HG03060 (cell line): Measurements from ENCODE around the gene TMEM233.

Experiments used
- ATAC-seq: cut with Tn5 transposase; IDR thresholded peaks from one replicate; pipeline ENCODE4 v1.9.1; 2021; ENCODE audit warnings: low read depth, moderate number of reproducible peaks; ENCODE audit not compliant: unreplicated experiment

The TMEM233 gene

DNA sequence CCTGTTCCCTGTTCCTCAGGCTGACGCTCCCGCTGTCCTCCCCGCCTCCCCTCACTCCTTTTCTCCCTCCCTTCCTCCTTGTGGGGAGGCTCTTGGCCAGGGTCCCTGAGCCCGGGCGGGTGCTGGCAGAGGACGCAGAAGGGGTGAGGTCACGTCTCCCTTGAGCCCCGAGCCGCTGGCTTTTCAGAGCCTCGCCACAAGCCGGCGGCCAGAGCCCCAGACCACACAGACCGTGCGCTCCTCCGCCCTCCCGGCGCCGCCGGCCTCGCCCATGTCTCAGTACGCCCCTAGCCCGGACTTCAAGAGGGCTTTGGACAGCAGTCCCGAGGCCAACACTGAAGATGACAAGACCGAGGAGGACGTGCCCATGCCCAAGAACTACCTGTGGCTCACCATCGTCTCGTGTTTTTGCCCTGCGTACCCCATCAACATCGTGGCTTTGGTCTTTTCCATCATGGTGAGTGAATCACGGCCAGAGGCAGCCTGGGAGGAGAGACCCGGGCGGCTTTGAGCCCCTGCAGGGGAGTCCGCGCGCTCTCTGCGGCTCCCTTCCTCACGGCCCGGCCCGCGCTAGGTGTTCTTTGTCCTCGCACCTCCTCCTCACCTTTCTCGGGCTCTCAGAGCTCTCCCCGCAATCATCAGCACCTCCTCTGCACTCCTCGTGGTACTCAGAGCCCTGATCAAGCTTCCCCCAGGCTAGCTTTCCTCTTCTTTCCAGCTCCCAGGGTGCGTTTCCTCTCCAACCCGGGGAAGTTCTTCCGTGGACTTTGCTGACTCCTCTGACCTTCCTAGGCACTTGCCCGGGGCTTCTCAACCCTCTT lies at the start of gene TMEM233:
TSS of gene TMEM233 (plus strand) at position 197 of the 821 bp plus-strand sequence. CDS start at position 272, 75 bp downstream.
- no peak for ATAC-seq

DNA sequence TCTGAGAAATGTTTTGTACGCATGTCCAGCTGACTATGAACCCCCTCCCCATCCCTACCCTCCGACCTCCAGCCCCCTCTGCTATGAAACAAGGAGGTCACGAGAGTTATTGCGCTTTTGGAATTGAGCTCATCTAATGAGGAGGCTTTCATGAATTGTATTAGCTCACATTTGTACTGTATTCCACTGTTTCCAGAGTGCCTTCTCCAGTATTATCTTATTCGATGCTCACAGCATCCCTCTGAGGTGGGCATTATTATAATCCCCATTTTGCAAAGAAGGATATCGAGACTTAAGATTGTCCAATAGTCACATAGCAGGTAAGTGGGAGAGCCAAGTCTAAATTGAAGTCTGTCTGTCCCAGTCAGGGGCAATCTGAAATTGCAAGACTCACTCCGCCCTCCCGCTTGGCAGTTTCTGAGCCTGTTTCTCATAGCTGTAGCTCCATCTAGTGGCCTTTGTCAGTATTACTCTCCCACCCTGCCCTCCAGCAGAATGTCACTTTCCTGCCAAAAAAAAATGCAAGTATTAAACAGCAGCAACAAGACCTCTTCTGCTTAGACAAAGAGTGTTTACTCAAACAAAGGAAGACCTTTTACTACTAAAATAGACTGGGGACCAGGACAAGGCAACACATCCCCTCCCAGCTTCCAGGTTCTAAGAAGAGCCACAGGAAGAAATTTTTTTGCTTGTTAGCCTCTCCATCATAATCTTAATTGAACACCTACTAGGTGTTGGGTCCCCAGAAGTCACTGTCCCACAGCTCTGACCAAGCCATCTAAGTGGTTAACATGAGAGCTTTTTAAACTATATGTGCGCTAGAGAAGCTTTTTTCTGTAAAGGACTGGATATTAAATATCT lies 48.6 kb upstream of the TMEM233 start:
- ATAC-seq, result no peak

GRCh38 chr12:119546340-119546739 lies 47.2 kb upstream of the TMEM233 start:
- no peak for ATAC-seq

DNA sequence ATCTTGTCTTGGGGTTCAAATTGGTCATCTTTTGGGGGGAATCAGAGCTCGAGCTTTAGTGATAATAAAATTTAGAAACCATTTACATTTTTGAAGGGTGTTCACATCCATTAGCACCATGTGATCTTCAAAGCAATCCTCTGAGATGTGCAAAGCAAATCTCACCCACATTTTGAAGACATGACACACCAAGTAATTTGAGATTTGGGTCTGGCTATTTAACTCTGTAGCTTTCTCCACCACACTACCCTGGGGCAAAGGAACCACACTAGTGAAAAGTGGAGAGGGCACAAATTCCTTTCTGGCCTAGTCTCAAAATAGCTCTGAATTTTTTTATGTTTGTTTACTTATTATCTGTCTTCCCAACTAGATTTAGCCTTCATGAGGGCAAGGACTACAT lies 46.6 kb upstream of the TMEM233 start:
- ATAC-seq, result no peak

- ATAC-seq, result no peak
These were observed 36.7 kb upstream of the TMEM233 start for GRCh38 chr12:119556854-119557253.

DNA sequence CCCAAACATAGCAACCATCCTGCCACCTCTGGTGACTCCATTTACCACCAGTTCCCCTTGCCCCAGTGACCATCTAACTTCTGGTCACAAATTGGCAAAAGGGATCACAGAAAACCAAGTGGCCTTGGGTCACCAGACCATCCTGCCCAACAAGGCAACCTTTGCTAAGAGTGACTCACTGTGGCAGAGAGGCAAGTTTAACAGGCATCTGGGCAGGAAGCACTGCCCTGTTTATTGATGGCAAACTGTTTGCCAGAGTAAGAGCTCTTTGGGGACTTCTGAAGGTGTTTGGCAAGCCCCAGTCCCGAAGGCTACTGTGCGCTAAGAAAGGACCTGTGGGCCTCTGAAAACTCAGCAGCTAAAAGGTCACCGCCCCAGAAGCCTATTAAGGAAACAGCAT lies 28.2 kb upstream of the TMEM233 start:
- ATAC-seq, result no peak

- no peak for ATAC-seq
These were observed 22.8 kb upstream of the TMEM233 start for GRCh38 chr12:119570771-119571170.

DNA sequence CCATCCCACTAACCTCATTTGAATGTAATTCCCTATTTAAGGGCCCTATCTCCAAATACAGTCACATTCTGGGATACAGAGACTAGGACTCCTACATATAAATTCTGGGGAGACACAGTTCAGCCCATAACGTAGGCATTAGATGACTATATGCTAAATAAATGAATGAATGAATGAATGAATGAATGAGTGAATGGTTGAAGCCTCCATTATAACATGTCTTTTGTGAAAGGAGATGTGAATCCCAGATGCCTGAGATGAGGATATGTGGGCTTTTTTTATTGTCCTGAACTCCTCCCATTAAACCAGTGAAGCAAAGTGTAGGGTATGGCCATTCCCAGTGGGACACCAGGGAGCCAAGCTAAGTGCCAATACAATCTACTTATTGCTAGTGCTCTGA lies 20.5 kb upstream of the TMEM233 start:
- no peak for ATAC-seq

GRCh38 chr12:119574255-119574654 lies 19.3 kb upstream of the TMEM233 start:
- ATAC-seq, result no peak

DNA sequence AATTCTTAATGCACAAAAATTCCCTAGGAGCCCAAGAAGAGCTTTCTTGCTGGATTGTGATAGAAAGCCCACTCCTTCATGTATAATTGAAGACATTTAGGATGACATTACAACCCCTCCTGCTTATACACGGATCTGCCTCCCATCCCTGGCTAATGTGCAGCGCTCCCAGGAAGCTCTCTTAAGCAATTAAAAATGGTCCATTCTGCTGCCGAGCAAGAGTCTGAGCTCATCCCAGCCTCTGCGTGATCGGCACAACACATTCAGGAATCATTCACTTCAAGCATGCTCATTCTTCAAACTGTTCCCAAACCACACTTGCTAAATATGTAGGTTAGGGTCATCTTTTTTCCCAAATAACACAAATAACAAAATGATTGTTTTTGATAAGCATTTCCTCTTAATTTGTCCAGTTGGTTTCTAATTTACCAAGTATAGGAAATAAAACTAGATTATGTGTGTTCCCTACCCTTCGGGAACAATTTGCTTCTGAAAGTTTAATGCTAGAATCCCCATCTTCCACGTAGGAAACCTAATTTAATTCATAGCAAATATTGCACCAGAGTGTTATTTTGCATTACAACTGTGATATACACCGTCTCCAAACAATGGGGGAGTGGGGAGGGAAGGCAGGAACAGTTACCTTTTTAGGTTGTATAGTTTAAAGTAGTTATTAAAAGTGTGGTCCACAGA lies 17.3 kb upstream of the TMEM233 start:
- ATAC-seq, result no peak

DNA sequence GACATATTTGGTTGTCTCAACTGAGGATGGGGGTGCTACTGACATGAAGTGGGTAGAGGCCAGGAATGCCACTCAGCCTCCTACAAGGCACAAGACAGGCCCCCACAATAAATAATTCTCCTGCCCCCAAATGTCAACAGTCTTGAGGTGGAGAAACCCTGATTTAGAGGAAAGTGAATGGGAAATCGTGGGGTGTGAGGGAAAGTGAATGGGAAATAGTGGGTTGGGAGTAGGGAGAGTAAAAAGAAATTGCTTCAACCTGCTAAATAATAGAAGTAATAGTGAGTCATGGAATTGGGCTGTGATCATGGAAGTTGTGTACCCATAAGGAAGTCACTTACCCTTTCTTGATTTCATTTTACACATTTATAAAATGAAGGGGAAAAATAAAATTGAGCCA lies 16.7 kb upstream of the TMEM233 start:
- ATAC-seq, result no peak

DNA sequence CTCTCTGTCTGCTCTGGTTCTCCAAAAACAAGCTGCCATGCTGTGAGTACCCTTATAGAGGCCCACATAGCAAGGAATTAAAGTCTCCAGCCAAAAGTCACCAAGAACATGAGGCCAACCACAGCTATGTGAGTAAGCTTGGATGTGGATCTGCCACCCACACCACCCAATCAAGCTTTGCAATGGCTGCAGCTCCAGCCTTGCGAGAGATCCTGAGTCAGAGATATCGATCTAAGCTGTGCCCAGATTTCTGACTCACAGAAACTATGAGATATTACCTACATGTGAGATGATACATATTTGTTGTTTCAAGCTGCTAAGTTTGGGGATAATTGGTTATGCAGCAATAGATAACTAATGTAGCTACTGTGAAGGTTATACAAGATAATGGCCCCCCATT lies 15.5 kb upstream of the TMEM233 start:
- ATAC-seq, result no peak

- no peak for ATAC-seq
These were observed 4.5 kb upstream of the TMEM233 start for GRCh38 chr12:119589097-119589496.

DNA sequence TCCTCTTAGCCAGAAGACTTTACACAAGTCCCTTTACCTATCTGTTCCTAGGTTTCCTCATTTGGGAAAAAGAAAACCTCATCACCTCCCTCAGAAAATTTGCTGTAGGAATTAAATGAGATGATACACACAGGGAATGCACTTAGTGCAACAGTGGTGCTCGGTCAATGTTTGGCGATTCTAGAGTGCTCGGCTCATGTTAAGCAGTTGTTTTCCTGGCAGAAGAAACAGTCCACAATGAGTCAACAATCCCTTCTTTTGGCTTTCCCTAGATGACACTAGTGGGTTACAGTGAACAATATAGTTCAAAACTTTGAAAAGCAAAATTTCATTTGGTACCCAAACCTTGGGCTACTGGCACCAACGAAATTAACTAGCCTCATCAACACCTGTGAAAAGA lies 3.9 kb upstream of the TMEM233 start:
- ATAC-seq, result no peak

DNA sequence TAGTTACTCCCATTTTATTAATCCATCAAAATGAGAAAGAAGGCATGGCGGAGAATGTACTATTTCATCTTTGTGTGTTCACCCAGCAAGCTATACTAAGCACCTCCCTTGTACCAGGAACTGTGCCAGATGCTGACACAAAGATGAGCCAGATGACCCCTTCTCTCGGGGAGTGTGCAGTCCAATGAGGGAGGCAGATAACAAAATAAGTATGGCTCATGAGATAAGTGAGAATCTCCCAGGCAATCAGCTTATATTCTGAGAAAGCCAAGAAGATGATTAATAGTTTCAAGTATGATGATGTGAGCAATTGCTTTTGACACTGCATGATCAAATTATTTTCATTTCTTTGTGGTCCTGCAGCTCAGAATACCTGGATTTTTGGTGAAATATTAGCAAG lies 1.3 kb upstream of the TMEM233 start:
- ATAC-seq, result no peak

GRCh38 chr12:119594399-119594730 lies 791 bp downstream of the TMEM233 start:
- no peak for ATAC-seq

DNA sequence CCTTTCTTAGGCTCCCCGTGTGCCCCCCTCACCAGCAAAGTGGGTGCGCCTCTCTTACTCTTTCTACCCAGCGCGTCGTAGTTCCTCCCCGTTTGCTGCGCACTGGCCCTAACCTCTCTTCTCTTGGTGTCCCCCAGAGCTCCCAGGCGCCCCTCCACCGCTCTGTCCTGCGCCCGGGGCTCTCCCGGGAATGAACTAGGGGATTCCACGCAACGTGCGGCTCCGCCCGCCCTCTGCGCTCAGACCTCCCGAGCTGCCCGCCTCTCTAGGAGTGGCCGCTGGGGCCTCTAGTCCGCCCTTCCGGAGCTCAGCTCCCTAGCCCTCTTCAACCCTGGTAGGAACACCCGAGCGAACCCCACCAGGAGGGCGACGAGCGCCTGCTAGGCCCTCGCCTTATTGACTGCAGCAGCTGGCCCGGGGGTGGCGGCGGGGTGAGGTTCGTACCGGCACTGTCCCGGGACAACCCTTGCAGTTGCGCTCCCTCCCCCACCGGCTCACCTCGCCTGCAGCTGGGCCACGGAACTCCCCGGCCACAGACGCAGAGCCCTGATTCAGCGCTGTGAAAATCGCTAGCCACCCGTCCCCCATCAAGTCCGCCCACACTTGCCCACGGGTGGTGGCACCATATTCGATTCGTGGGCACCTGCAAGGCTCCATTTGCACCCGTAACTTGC lies 1.3 kb downstream of the TMEM233 start:
- no peak for ATAC-seq

DNA sequence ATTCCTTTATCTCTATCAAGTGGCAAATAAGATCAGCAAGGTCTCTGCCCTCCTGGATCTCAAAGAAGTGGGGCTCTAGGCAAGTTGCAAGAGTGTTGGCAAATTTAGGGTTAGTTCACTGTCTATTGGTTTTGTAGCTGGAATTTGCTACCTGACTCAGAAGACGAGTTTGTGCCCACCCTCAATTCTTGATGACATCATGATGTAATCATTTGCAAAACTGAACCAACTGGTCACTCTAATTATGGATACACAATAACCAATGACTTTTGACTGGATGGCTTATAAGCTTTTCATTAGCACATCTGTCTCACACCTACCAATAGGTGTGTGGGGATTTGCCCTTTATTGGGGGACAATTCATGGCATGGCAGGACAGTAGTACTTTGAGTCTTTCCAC lies 4.6 kb downstream of the TMEM233 start:
- no peak for ATAC-seq

- no peak for ATAC-seq
These were observed 8.5 kb downstream of the TMEM233 start for GRCh38 chr12:119601877-119602733.

DNA sequence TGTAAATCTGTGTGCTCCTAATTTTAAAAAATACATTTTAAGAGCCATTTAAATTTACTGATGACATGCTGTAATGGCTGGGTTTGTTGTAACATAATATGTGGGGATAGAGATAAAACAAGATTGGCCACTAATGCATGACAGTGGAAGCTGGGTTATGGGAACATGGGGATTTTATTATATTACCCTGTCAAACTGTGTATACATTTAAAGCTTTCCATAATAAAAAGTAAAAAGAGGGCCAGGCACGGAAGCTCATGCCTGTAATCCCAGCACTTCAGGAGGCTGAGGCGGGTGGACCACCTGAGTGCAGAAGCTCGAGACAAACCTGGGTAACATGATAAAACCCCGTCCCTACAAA lies 9.1 kb downstream of the TMEM233 start:
- ATAC-seq, result no peak
